ENCODE measurements around the gene GPR33. TPM values are rescaled to one million over a fixed set of nuclear protein-coding genes. Genes with fewer than 3 reads are reported as not detected.

The GPR33 gene
- not detected for total RNA-seq
- not detected for polyA plus RNA-seq (2013, experiment 1 of 2)
- not detected for polyA plus RNA-seq (2013, experiment 2 of 2)
- long read RNA-seq, experiment 1, result 0 reads
- long read RNA-seq, experiment 2, result 0 reads
- long read RNA-seq, experiment 3, result 0 reads
- long read RNA-seq, experiment 4, result 0 reads

- no peak for DNase-seq
- Mint-ChIP-seq H3K27ac (no peak within 1 kb of the TSS), H3K9me3 (peaks cover 7% of the 10 kb centered on the region), H3K4me1 (peaks cover 6% of the 10 kb centered on the region), H3K4me3 (no peak within 1 kb of the TSS), H3K36me3 (ENCODE audit: low read depth) (no peaks in the 10 kb centered on the region), H3K27me3 (ENCODE audit: insufficient read depth) (no peaks in the 10 kb centered on the region)
- no peak within 1 kb of the TSS for H3K27ac ChIP-seq (ENCODE audit: low read depth, low read length)
- no peaks in the 10 kb centered on the region for H3K27me3 ChIP-seq (ENCODE audit: control insufficient read depth, insufficient read depth, low read length, poor library complexity, severe bottlenecking)
- no peak within 1 kb of the TSS for H3K4me3 ChIP-seq (ENCODE audit: low read length)
- no peaks in the 10 kb centered on the region for H3K36me3 ChIP-seq (ENCODE audit: control insufficient read depth, insufficient read depth, low read length)
- H3K9ac ChIP-seq (ENCODE audit: extremely low read depth, low read length, poor library complexity, severe bottlenecking), result no peak within 1 kb of the TSS
- TF ChIP-seq CTCF (conservative IDR thresholded peaks at IDR 0.05), result no peak
- H3K9me3 ChIP-seq (ENCODE audit: control insufficient read depth, low read length), result no peaks in the 10 kb centered on the region
- peaks cover 5% of the 10 kb centered on the region for H3K4me1 ChIP-seq (ENCODE audit: control insufficient read depth, insufficient read depth, low read length)
- 67 to 84% methylated on average over 1 of the region's 1 CpG for WGBS, 2 experiments (ENCODE audit: insufficient coverage in 1 of 2, insufficient read length in 1 of 2)
These were observed at the start of gene GPR33 for GRCh38 chr14:31487886-31488285. GPR33 (minus strand) TSS chr14:31488039; CDS start chr14:31483965, 4,074 bp downstream.

GRCh38 chr14:31536201-31536960 lies 48.5 kb upstream of the GPR33 start:
- Histone ChIP-seq H3K36me3 (ENCODE audit: control insufficient read depth, insufficient read depth, low read length) (no peaks in the 10 kb centered on the region), H3K9ac (ENCODE audit: extremely low read depth, low read length, poor library complexity, severe bottlenecking) (no peak overlapping the region), H3K4me3 (ENCODE audit: low read length) (no peak overlapping the region), H3K4me1 (ENCODE audit: control insufficient read depth, insufficient read depth, low read length) (no peaks in the 10 kb centered on the region), H3K27me3 (ENCODE audit: control insufficient read depth, insufficient read depth, low read length, poor library complexity, severe bottlenecking) (no peaks in the 10 kb centered on the region), H3K9me3 (ENCODE audit: control insufficient read depth, low read length) (no peaks in the 10 kb centered on the region), H3K27ac (ENCODE audit: low read depth, low read length) (no peak overlapping the region)
- Mint-ChIP-seq H3K36me3 (ENCODE audit: low read depth) (no peaks in the 10 kb centered on the region), H3K9me3 (no peaks in the 10 kb centered on the region), H3K27ac (no peak overlapping the region), H3K4me3 (no peak overlapping the region), H3K4me1 (no peaks in the 10 kb centered on the region), H3K27me3 (ENCODE audit: insufficient read depth) (no peaks in the 10 kb centered on the region)
- no peak for TF ChIP-seq CTCF (conservative IDR thresholded peaks at IDR 0.05)
- DNase-seq, result no peak
- WGBS, 2 experiments (ENCODE audit: insufficient coverage in 1 of 2, insufficient read length in 1 of 2), result 87 to 100% methylated on average over 2 to 4 of the region's 5 CpGs

GRCh38 chr14:31530136-31530535 lies 42.3 kb upstream of the GPR33 start:
- Mint-ChIP-seq H3K4me3 (no peak overlapping the region), H3K36me3 (ENCODE audit: low read depth) (no peaks in the 10 kb centered on the region), H3K27me3 (ENCODE audit: insufficient read depth) (no peaks in the 10 kb centered on the region), H3K27ac (no peak overlapping the region), H3K4me1 (no peaks in the 10 kb centered on the region), H3K9me3 (peaks cover 2% of the 10 kb centered on the region)
- no peak overlapping the region for H3K9ac ChIP-seq (ENCODE audit: extremely low read depth, low read length, poor library complexity, severe bottlenecking)
- H3K9me3 ChIP-seq (ENCODE audit: control insufficient read depth, low read length), result no peaks in the 10 kb centered on the region
- no peaks in the 10 kb centered on the region for H3K27me3 ChIP-seq (ENCODE audit: control insufficient read depth, insufficient read depth, low read length, poor library complexity, severe bottlenecking)
- DNase-seq, result no peak
- no peak overlapping the region for H3K4me3 ChIP-seq (ENCODE audit: low read length)
- H3K4me1 ChIP-seq (ENCODE audit: control insufficient read depth, insufficient read depth, low read length), result no peaks in the 10 kb centered on the region
- WGBS, 2 experiments (ENCODE audit: insufficient coverage in 1 of 2, insufficient read length in 1 of 2), result 83 to 97% methylated on average over 3 to 7 of the region's 7 CpGs
- H3K36me3 ChIP-seq (ENCODE audit: control insufficient read depth, insufficient read depth, low read length), result no peaks in the 10 kb centered on the region
- H3K27ac ChIP-seq (ENCODE audit: low read depth, low read length), result no peak overlapping the region
- TF ChIP-seq CTCF (conservative IDR thresholded peaks at IDR 0.05), result no peak

Data from endodermal cell (in vitro differentiated cells).